ENCODE measurements around the gene FLNC. TPM values are rescaled to one million over a fixed set of nuclear protein-coding genes. Genes with fewer than 3 reads are reported as not detected.

Gene FLNC
- total and polyA plus RNA-seq, 3 donors from 2014 or later, result 8.8 to 21.4 (median 14.4) TPM

DNA sequence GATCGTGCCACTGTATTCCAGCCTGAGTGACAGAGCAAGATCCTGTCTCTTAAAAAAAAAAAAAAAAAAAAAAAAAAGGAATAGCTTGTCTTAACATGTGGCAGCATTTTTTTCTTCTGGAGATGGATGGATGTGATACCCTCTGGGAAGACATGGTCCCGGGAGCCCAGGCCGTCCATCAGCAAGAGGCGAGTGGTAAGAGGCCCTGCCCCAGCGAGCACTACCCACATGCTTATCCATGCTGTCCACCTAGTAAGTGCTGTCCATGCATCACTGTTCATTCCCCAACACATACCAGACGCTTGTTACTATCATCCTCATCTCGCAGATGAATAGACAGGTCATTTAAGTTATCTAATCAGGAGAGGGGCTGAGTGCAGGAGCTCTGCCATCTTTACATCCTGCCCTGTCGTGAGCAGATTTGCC, 45.3 kb downstream of the FLNC start:
- H3K4me3 ChIP-seq, result no peak overlapping the region
- WGBS, 2 donors, result 69 to 79% methylated on average over 8 of the region's 8 CpGs
- no peaks in the 10 kb centered on the region for H3K36me3 ChIP-seq (ENCODE audit: low read depth, missing control alignments)
- H3K27ac ChIP-seq, result no peak overlapping the region
- H3K27me3 ChIP-seq, result no peaks in the 10 kb centered on the region
- H3K9me3 ChIP-seq, result no peaks in the 10 kb centered on the region
- no peak for TF ChIP-seq POLR2A (IDR thresholded peaks at IDR 0.05)
- TF ChIP-seq, protein P1, sequence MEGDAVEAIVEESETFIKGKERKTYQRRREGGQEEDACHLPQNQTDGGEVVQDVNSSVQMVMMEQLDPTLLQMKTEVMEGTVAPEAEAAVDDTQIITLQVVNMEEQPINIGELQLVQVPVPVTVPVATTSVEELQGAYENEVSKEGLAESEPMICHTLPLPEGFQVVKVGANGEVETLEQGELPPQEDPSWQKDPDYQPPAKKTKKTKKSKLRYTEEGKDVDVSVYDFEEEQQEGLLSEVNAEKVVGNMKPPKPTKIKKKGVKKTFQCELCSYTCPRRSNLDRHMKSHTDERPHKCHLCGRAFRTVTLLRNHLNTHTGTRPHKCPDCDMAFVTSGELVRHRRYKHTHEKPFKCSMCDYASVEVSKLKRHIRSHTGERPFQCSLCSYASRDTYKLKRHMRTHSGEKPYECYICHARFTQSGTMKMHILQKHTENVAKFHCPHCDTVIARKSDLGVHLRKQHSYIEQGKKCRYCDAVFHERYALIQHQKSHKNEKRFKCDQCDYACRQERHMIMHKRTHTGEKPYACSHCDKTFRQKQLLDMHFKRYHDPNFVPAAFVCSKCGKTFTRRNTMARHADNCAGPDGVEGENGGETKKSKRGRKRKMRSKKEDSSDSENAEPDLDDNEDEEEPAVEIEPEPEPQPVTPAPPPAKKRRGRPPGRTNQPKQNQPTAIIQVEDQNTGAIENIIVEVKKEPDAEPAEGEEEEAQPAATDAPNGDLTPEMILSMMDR (IDR thresholded peaks at IDR 0.05), result no peak
- intact Hi-C loops (cut with DNase I; ENCODE audit: low total_unique reads), result loop anchor here (10.0 kb wide), 1 partner anchor 111 kb away; no protein-coding TSS in a partner anchor
- no peak for DNase-seq
- no peaks in the 10 kb centered on the region for H3K4me1 ChIP-seq

DNA sequence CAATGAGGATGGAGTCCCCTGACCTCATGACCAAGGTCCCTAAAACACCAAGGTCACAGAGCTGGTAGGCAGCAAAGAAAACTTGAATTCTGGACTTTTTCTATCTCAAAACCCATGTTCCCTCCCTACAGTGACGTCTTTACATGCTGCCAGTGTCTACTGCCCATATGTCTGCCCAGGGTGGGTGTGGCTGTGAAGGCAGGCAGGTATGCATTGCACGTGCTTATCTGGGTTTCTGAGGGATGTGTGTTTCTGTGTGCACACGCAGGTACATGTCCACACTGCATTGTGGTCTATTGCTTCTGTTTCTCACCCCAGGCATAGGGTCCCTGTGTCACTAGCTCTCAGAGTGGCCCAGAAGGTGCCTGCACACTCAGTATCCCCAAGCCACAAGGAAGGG, 45.9 kb downstream of the FLNC start:
- 71 to 79% methylated on average over 1 to 3 of the region's 3 CpGs for WGBS, 2 donors
- TF ChIP-seq, protein P1 (IDR thresholded peaks at IDR 0.05), result no peak
- TF ChIP-seq POLR2A (IDR thresholded peaks at IDR 0.05), result no peak
- H3K27me3 ChIP-seq, result no peaks in the 10 kb centered on the region
- intact Hi-C loops (cut with DNase I; ENCODE audit: low total_unique reads), result loop anchor here (10.0 kb wide), 1 partner anchor 111 kb away; no protein-coding TSS in a partner anchor
- no peak overlapping the region for H3K27ac ChIP-seq
- DNase-seq, result no peak
- H3K4me3 ChIP-seq, result no peak overlapping the region
- H3K9me3 ChIP-seq, result no peaks in the 10 kb centered on the region
- H3K4me1 ChIP-seq, result no peaks in the 10 kb centered on the region
- no peaks in the 10 kb centered on the region for H3K36me3 ChIP-seq (ENCODE audit: low read depth, missing control alignments)

DNA sequence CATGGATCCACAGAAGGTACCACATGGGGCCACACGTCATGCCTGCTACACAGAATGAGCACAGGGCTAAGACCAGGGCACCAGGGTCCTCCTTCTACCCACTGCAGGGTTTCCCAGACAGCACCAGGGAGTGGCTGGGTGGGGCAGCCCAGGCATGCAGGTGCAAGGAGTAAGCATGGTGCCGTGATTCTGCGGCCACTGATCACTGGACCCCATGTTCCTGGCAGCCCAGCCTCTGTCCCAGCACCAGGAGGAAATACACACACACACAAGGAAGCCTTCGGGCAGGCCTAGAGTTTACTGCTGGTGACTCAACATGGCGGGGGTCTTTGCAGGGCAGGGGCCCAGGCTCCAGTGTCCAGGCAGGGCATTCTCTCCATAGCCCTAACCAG, 46.4 kb downstream of the FLNC start:
- no peak for DNase-seq
- TF ChIP-seq, protein P1 (IDR thresholded peaks at IDR 0.05), result no peak
- TF ChIP-seq POLR2A (IDR thresholded peaks at IDR 0.05), result no peak
- intact Hi-C loops (cut with DNase I; ENCODE audit: low total_unique reads), result loop anchor here (10.0 kb wide), 1 partner anchor 112 kb away; no protein-coding TSS in a partner anchor
- Histone ChIP-seq H3K4me3 (no peak overlapping the region), H3K36me3 (ENCODE audit: low read depth, missing control alignments) (no peaks in the 10 kb centered on the region), H3K27me3 (no peaks in the 10 kb centered on the region), H3K4me1 (no peaks in the 10 kb centered on the region), H3K9me3 (no peaks in the 10 kb centered on the region), H3K27ac (no peak overlapping the region)
- 97% methylated on average over 5 of the region's 5 CpGs; no CpG with 5 or more reads in 1 of the 2 donors for WGBS, 2 donors

DNA sequence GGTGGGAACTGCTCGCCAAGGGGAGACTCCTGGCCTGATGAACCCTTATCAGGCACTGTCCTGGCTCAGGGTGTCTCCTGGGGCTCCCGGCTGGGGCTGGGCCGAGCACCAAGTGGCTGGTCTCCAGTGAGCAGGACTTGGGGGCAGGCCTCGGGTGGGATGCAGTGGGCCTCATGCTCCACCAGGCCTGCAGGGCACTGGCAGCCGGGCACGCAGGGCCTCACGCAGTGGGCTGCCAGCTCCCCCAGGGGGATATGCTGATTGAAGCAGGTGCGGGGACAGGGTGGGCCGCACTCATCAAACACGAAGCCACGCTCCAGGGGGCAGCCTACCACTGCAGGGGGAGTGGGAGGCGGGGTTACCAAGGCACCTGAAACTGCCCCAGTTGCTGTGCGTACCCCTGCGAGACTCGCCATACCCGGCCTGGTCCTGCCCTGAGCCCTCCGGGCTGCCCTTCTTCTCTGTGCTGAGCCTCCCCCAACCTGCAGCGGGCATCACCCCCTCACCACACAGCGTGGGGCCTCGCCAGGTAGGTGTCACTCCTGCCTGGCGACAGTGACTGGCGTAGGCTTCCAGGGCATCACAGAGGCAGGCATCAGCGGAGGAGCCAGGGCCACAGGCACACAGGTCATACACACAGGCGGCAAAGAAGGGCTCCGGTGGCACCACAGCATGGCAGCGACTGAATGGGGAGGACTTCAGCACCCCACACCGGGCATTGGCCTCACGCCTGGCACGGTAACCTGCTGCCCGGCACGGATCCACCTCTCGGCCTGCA, 47.0 kb downstream of the FLNC start:
- intact Hi-C loops (cut with DNase I; ENCODE audit: low total_unique reads), result loop anchor here (10.0 kb wide), 1 partner anchor 112 kb away; no protein-coding TSS in a partner anchor
- TF ChIP-seq, protein P1 (IDR thresholded peaks at IDR 0.05), result no peak
- no peak for TF ChIP-seq POLR2A (IDR thresholded peaks at IDR 0.05)
- H3K4me1 ChIP-seq, result no peaks in the 10 kb centered on the region
- WGBS, 2 donors, result 90 to 94% methylated on average over 18 to 31 of the region's 32 CpGs
- H3K9me3 ChIP-seq, result no peaks in the 10 kb centered on the region
- H3K27ac ChIP-seq, result no peak overlapping the region
- H3K36me3 ChIP-seq (ENCODE audit: low read depth, missing control alignments), result no peaks in the 10 kb centered on the region
- no peak for DNase-seq
- no peak overlapping the region for H3K4me3 ChIP-seq
- H3K27me3 ChIP-seq, result no peaks in the 10 kb centered on the region

All from testis (tissue), 3 donors.